ENCODE data around the gene FLYWCH2. TPM values are rescaled to one million over a fixed set of nuclear protein-coding genes. Genes with fewer than 3 reads are reported as not detected.

FLYWCH2 gene
- total and polyA plus RNA-seq, 2 donors (not counting 3 experiments of a cell fraction or from before 2014, with no cell fraction given): 18.3 to 34.6 TPM

DNA sequence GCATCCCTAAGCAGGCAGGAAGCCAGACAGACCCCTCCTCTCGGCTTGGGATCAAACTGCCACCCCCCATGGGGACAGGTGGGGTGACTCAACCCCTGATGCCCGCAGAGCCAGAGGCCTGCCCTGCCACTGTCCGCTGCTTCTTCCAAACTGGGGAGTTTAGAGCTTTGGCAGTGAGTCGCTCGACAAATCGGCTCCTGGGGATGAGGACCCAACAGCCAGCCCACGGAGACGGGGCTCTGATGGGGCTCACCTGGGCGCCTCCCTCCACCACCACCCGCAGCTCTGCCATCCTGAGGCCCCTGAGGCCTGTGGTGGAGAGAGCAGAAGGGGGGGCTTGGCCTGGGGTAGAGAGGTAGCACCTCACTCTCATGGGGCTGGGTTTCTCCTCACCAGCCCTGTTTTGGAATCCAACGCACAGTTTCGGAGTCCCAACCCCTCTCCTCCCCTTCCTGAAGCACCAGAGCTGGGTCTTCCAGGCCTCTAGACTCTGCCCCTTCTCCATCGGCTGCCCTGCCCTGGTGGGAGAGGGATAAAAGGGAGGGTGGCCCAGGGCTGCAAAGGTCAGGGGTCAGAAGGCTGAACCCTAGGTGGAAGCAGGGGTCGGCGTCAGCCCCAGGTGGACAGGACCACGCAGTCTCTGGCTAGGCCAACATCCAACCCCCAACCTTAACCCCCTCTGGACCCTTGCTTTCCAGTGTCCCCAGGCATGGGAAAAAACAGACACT lies 30.8 kb upstream of the FLYWCH2 start:
- TF ChIP-seq POLR2A (IDR thresholded peaks at IDR 0.05; ENCODE audit: low read depth, low read length): no peak
- no peak for TF ChIP-seq MYC (IDR thresholded peaks at IDR 0.05; ENCODE audit: low read depth, low read length)
- TF ChIP-seq, protein P1, sequence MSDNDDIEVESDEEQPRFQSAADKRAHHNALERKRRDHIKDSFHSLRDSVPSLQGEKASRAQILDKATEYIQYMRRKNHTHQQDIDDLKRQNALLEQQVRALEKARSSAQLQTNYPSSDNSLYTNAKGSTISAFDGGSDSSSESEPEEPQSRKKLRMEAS (IDR thresholded peaks at IDR 0.05; ENCODE audit: insufficient read depth, insufficient read length): no peak
- no peak for TF ChIP-seq FOS (IDR thresholded peaks at IDR 0.05; ENCODE audit: borderline replicate concordance, insufficient read depth, low read length)
- TF ChIP-seq, protein P2, sequence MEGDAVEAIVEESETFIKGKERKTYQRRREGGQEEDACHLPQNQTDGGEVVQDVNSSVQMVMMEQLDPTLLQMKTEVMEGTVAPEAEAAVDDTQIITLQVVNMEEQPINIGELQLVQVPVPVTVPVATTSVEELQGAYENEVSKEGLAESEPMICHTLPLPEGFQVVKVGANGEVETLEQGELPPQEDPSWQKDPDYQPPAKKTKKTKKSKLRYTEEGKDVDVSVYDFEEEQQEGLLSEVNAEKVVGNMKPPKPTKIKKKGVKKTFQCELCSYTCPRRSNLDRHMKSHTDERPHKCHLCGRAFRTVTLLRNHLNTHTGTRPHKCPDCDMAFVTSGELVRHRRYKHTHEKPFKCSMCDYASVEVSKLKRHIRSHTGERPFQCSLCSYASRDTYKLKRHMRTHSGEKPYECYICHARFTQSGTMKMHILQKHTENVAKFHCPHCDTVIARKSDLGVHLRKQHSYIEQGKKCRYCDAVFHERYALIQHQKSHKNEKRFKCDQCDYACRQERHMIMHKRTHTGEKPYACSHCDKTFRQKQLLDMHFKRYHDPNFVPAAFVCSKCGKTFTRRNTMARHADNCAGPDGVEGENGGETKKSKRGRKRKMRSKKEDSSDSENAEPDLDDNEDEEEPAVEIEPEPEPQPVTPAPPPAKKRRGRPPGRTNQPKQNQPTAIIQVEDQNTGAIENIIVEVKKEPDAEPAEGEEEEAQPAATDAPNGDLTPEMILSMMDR (IDR thresholded peaks at IDR 0.05; ENCODE audit: extremely low read depth in 1 of 2, insufficient read depth in 1 of 2, low read depth in 1 of 2, low read length in 2 of 2): no peak
- no peak for TF ChIP-seq EZH2 (IDR thresholded peaks at IDR 0.05; ENCODE audit: borderline replicate concordance, low read depth, low read length, severe bottlenecking)
- TF ChIP-seq GATA2 (IDR thresholded peaks at IDR 0.05; ENCODE audit: insufficient read depth, insufficient read length, low read depth, low read length): no peak
- TF ChIP-seq POLR2AphosphoS5 (IDR thresholded peaks at IDR 0.05; ENCODE audit: insufficient read depth, low read depth, low read length): no peak
- TF ChIP-seq JUN (IDR thresholded peaks at IDR 0.05; ENCODE audit: borderline replicate concordance, insufficient read depth, insufficient read length, low read depth): no peak
- Histone ChIP-seq H3K9me3 (replicated peaks; ENCODE audit: control insufficient read depth, insufficient read depth, low read length) (peaks cover 2% of the 10 kb centered on the region), H3K9me1 (replicated peaks; ENCODE audit: control insufficient read depth, extremely low read depth, insufficient read depth, low read length) (no peaks in the 10 kb centered on the region), H3K4me3 (replicated peaks in 1 of 3; ENCODE audit: insufficient read depth in 1 of 3, low read depth in 1 of 3, low read length in 3 of 3) (no peak overlapping the region), H3K27ac (ENCODE audit: insufficient read depth, low read depth, low read length) (no peak overlapping the region), H3K9ac (replicated peaks; ENCODE audit: extremely low read depth, insufficient read depth, low read length) (no peak overlapping the region), H3K79me2 (ENCODE audit: control insufficient read depth, insufficient read depth, low read length) (no peaks in the 10 kb centered on the region), H2AFZ (ENCODE audit: low read depth, low read length) (no peak overlapping the region), H3K4me1 (ENCODE audit: control insufficient read depth, extremely low read depth, insufficient read depth, low read length) (no peaks in the 10 kb centered on the region), H4K20me1 (replicated peaks; ENCODE audit: control insufficient read depth, extremely low read depth, insufficient read depth, low read length) (no peaks in the 10 kb centered on the region), H3K27me3 (ENCODE audit: control insufficient read depth in 2 of 2, insufficient read depth in 2 of 2, low read length in 2 of 2) (peaks cover 0 to 2% of the 10 kb centered on the region in 2 experiments), H3K36me3 (ENCODE audit: control insufficient read depth in 2 of 2, extremely low read depth in 1 of 2, insufficient read depth in 2 of 2, low read length in 2 of 2) (no peaks in the 10 kb centered on the region), H3K4me2 (ENCODE audit: insufficient read depth, low read length) (no peak overlapping the region)
- DNase-seq (ENCODE audit: low read depth, low spot score) (no peak), FAIRE-seq (no peak)
- dilution Hi-C loops (cut with MboI; ENCODE audit: extremely low pct_ligation_motif_present, low sequenced_read_pairs): no loop called here
- intact Hi-C loops (cut with micrococcal nuclease): no loop called here
- BruUV-seq (replicated peaks): no TSS peak
- ChIA-PET CTCF (interaction anchor here (0.9 kb wide), 1 partner anchor 13 kb away, joined by 3 read pairs; no protein-coding TSS in a partner anchor), POLR2A (no interaction called here)

Measured in endothelial cell of umbilical vein (primary cell).